ENCODE data around the gene GRM2. TPM values are rescaled to one million over a fixed set of nuclear protein-coding genes. Genes with fewer than 3 reads are reported as not detected.

Gene GRM2
- total RNA-seq, 4 donors from 2014 or later, result 0.18 to 0.20 TPM; not detected in 2

DNA sequence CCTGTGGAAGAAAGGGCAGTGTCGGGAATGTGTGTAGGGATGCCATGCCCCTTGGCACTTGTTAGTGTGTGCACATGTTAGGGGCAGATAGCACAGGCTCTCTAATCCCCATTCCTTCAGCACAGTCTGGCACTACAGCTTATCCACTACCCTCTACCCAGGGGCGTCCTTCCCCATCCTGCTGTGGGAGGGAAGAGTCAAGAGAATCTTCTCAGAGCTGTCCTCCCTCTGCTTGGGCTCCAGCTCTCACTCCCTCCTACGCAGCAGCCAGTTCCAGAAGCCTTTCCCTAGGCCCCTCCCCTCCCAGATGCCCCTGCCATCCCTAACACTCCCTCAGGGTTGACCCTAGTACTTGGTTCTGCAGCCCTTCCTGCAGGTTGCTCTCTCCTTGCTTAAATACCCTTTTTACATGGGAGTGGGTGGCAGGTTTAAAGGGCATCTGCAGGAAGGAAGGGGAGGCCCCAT, 815 bp upstream of the GRM2 start:
- no peaks in the 10 kb centered on the region for H3K9me3 ChIP-seq
- H3K4me1 ChIP-seq, result no peaks in the 10 kb centered on the region
- ATAC-seq (no peak), DNase-seq (peak in 1 of 2 donors; percentile 1)
- H3K4me3 ChIP-seq, result no peak overlapping the region
- TF ChIP-seq, protein P1, sequence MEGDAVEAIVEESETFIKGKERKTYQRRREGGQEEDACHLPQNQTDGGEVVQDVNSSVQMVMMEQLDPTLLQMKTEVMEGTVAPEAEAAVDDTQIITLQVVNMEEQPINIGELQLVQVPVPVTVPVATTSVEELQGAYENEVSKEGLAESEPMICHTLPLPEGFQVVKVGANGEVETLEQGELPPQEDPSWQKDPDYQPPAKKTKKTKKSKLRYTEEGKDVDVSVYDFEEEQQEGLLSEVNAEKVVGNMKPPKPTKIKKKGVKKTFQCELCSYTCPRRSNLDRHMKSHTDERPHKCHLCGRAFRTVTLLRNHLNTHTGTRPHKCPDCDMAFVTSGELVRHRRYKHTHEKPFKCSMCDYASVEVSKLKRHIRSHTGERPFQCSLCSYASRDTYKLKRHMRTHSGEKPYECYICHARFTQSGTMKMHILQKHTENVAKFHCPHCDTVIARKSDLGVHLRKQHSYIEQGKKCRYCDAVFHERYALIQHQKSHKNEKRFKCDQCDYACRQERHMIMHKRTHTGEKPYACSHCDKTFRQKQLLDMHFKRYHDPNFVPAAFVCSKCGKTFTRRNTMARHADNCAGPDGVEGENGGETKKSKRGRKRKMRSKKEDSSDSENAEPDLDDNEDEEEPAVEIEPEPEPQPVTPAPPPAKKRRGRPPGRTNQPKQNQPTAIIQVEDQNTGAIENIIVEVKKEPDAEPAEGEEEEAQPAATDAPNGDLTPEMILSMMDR (IDR thresholded peaks at IDR 0.05 in 4 of 5, conservative IDR thresholded peaks at IDR 0.05 in 1 of 5), result no peak
- no peak for TF ChIP-seq POLR2A (IDR thresholded peaks at IDR 0.05)
- H3K27ac ChIP-seq, result no peak overlapping the region
- no peaks in the 10 kb centered on the region for H3K27me3 ChIP-seq
- intact Hi-C loops (cut with DNase I; ENCODE audit: low total_unique reads), result no loop called here
- H3K36me3 ChIP-seq, result peaks cover 0 to 12% of the 10 kb centered on the region in 2 donors
- in situ Hi-C loops (cut with MboI; ENCODE audit: low sequenced_read_pairs in 4 of 4), result no loop called here

GRCh38 chr3:51708216-51708845, 1.5 kb downstream of the GRM2 start:
- H3K4me1 ChIP-seq, result no peaks in the 10 kb centered on the region
- H3K27me3 ChIP-seq, result no peaks in the 10 kb centered on the region
- DNase-seq, result no peak
- no peaks in the 10 kb centered on the region for H3K36me3 ChIP-seq
- H3K27ac ChIP-seq, result no peak overlapping the region
- in situ Hi-C loops (cut with MboI; ENCODE audit: low sequenced_read_pairs in 4 of 4) (no loop called here), intact Hi-C loops (cut with DNase I; ENCODE audit: low total_unique reads) (no loop called here)
- TF ChIP-seq, protein P1 (IDR thresholded peaks at IDR 0.05 in 4 of 5, conservative IDR thresholded peaks at IDR 0.05 in 1 of 5), result no peak
- no peak for TF ChIP-seq POLR2A (IDR thresholded peaks at IDR 0.05)
- H3K4me3 ChIP-seq, result no peak overlapping the region
- no peaks in the 10 kb centered on the region for H3K9me3 ChIP-seq
- no peak for ATAC-seq

DNA sequence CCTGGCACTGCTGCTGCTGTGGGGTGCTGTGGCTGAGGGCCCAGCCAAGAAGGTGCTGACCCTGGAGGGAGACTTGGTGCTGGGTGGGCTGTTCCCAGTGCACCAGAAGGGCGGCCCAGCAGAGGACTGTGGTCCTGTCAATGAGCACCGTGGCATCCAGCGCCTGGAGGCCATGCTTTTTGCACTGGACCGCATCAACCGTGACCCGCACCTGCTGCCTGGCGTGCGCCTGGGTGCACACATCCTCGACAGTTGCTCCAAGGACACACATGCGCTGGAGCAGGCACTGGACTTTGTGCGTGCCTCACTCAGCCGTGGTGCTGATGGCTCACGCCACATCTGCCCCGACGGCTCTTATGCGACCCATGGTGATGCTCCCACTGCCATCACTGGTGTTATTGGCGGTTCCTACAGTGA, 2.1 kb downstream of the GRM2 start:
- intact Hi-C loops (cut with DNase I; ENCODE audit: low total_unique reads), result no loop called here
- in situ Hi-C loops (cut with MboI; ENCODE audit: low sequenced_read_pairs in 4 of 4), result no loop called here
- no peak for ATAC-seq

GRCh38 chr3:51709675-51710074, 2.8 kb downstream of the GRM2 start:
- TF ChIP-seq, protein P1 (IDR thresholded peaks at IDR 0.05 in 4 of 5, conservative IDR thresholded peaks at IDR 0.05 in 1 of 5), result no peak
- TF ChIP-seq POLR2A (IDR thresholded peaks at IDR 0.05), result no peak
- Histone ChIP-seq H3K4me3 (no peak overlapping the region), H3K4me1 (no peaks in the 10 kb centered on the region), H3K27me3 (no peaks in the 10 kb centered on the region), H3K9me3 (no peaks in the 10 kb centered on the region), H3K27ac (no peak overlapping the region), H3K36me3 (no peaks in the 10 kb centered on the region)
- ATAC-seq, result no peak
- in situ Hi-C loops (cut with MboI; ENCODE audit: low sequenced_read_pairs in 4 of 4) (no loop called here), intact Hi-C loops (cut with DNase I; ENCODE audit: low total_unique reads) (no loop called here)
- no peak for DNase-seq

More for the DNA sequence above, 2.1 kb downstream of the GRM2 start:
- Histone ChIP-seq H3K4me1 (no peaks in the 10 kb centered on the region), H3K9me3 (no peaks in the 10 kb centered on the region), H3K27me3 (no peaks in the 10 kb centered on the region), H3K36me3 (no peaks in the 10 kb centered on the region), H3K27ac (no peak overlapping the region), H3K4me3 (no peak overlapping the region)
- peak in 1 of 2 donors; percentile 10 for DNase-seq
- TF ChIP-seq POLR2A (IDR thresholded peaks at IDR 0.05), result no peak
- TF ChIP-seq, protein P1 (IDR thresholded peaks at IDR 0.05 in 4 of 5, conservative IDR thresholded peaks at IDR 0.05 in 1 of 5), result no peak

All from gastrocnemius medialis (tissue), 4 donors.